ENCODE measurements around the gene STIM2. TPM values are rescaled to one million over a fixed set of nuclear protein-coding genes. Genes with fewer than 3 reads are reported as not detected.

The STIM2 gene
- total RNA-seq, 1 donor from 2014 or later: 25.8 TPM

GRCh38 chr4:27049239-27049829 is 188.7 kb downstream of the STIM2 start:
- Histone ChIP-seq H2AFZ (replicated peaks) (no peak overlapping the region), H3F3A (ENCODE audit: low read depth) (no peaks in the 10 kb centered on the region), H3K36me3 (no peaks in the 10 kb centered on the region), H3K4me2 (peak overlapping the region; percentile 30), H3K9ac (no peak overlapping the region), H3K27ac (no peak overlapping the region), H4K20me1 (ENCODE audit: low read depth) (no peaks in the 10 kb centered on the region), H3K27me3 (no peaks in the 10 kb centered on the region), H3K9me3 (ENCODE audit: low read depth) (no peaks in the 10 kb centered on the region), H3K79me2 (ENCODE audit: low read depth) (no peaks in the 10 kb centered on the region), H3K4me3 (no peak overlapping the region), H3K4me1 (peaks cover 9% of the 10 kb centered on the region)
- no peak for DNase-seq (ENCODE audit: low spot score)
- TF ChIP-seq EZH2 (IDR thresholded peaks at IDR 0.05) (no peak), CTCF (IDR thresholded peaks at IDR 0.05) (no peak), EZH2phosphoT487 (IDR thresholded peaks at IDR 0.05) (no peak)
- Mint-ChIP-seq H3K27me3 (ENCODE audit: insufficient read depth, low read depth) (peaks cover 8% of the 10 kb centered on the region), H3K27ac (no peak overlapping the region), H3K36me3 (no peaks in the 10 kb centered on the region), H3K9me3 (no peaks in the 10 kb centered on the region), H3K4me1 (peaks cover 13% of the 10 kb centered on the region), H3K4me3 (no peak overlapping the region)

GRCh38 chr4:27050731-27051130 is 190.1 kb downstream of the STIM2 start:
- H3K27ac Mint-ChIP-seq: no peak overlapping the region

GRCh38 chr4:27055221-27055760 is 194.7 kb downstream of the STIM2 start:
- no peak overlapping the region for H2AFZ ChIP-seq (replicated peaks)
- TF ChIP-seq EZH2phosphoT487 (IDR thresholded peaks at IDR 0.05) (no peak), EZH2 (IDR thresholded peaks at IDR 0.05) (no peak), CTCF (IDR thresholded peaks at IDR 0.05) (no peak)
- no peak for DNase-seq (ENCODE audit: low spot score)
- H3K4me1 ChIP-seq: no peaks in the 10 kb centered on the region
- Mint-ChIP-seq H3K27ac (peak overlapping the region; percentile 3), H3K4me3 (no peak overlapping the region), H3K36me3 (no peaks in the 10 kb centered on the region), H3K9me3 (peaks cover 3% of the 10 kb centered on the region), H3K27me3 (ENCODE audit: insufficient read depth, low read depth) (peaks cover 8% of the 10 kb centered on the region), H3K4me1 (no peaks in the 10 kb centered on the region)
- no peak overlapping the region for H3K27ac ChIP-seq
- H3K79me2 ChIP-seq (ENCODE audit: low read depth): no peaks in the 10 kb centered on the region
- H4K20me1 ChIP-seq (ENCODE audit: low read depth): no peaks in the 10 kb centered on the region
- no peaks in the 10 kb centered on the region for H3K27me3 ChIP-seq
- H3K4me2 ChIP-seq: no peak overlapping the region
- H3K4me3 ChIP-seq: no peak overlapping the region
- no peak overlapping the region for H3K9ac ChIP-seq
- no peaks in the 10 kb centered on the region for H3F3A ChIP-seq (ENCODE audit: low read depth)
- no peaks in the 10 kb centered on the region for H3K9me3 ChIP-seq (ENCODE audit: low read depth)
- H3K36me3 ChIP-seq: no peaks in the 10 kb centered on the region

More at GRCh38 chr4:27050731-27051130, 190.1 kb downstream of the STIM2 start:
- Histone ChIP-seq H3F3A (ENCODE audit: low read depth) (no peaks in the 10 kb centered on the region), H4K20me1 (ENCODE audit: low read depth) (no peaks in the 10 kb centered on the region), H3K4me1 (peaks cover 9% of the 10 kb centered on the region), H3K9me3 (ENCODE audit: low read depth) (no peaks in the 10 kb centered on the region), H3K4me3 (no peak overlapping the region), H3K36me3 (no peaks in the 10 kb centered on the region), H2AFZ (replicated peaks) (no peak overlapping the region), H3K9ac (no peak overlapping the region), H3K27me3 (no peaks in the 10 kb centered on the region), H3K4me2 (no peak overlapping the region), H3K79me2 (ENCODE audit: low read depth) (no peaks in the 10 kb centered on the region), H3K27ac (no peak overlapping the region)
- no peak for DNase-seq (ENCODE audit: low spot score)
- Mint-ChIP-seq H3K27me3 (ENCODE audit: insufficient read depth, low read depth) (peaks cover 8% of the 10 kb centered on the region), H3K9me3 (no peaks in the 10 kb centered on the region), H3K4me3 (no peak overlapping the region), H3K4me1 (peaks cover 13% of the 10 kb centered on the region), H3K36me3 (no peaks in the 10 kb centered on the region)
- TF ChIP-seq CTCF (IDR thresholded peaks at IDR 0.05): no peak
- TF ChIP-seq EZH2 (IDR thresholded peaks at IDR 0.05): no peak

All from neural progenitor cell (in vitro differentiated cells).